ENCODE data around the gene ALDH3B2.
"Not testable (repeated sequence)": the region's sequence is repeated elsewhere in the genome, so short reads cannot be mapped to it uniquely, and the experiment has no call there.

Gene ALDH3B2

DNA sequence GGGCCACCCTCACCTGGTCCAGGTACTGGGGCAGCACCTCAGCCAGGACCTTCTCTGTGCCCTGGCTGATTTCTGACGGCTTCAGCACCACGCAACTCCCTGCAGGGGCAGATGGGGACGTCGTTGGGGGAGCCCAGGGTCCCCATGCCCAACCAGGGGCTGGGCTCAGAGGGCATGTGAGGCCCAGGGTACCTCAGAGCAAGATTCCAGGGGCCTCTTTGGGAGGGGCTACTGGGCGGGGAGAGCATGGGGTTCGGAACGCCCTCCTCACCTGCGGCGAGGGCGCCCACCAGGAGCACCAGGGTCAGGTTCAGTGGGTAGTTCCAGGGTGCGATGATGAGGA is 8.1 kb downstream of the ALDH3B2 start:
- Histone ChIP-seq H3K36me3 (ENCODE audit: insufficient read depth, low read depth, low read length) (no peaks in the 10 kb centered on the region), H3K4me3 (ENCODE audit: low read length) (no peak overlapping the region), H3K4me1 (ENCODE audit: insufficient read depth, low read length) (no peaks in the 10 kb centered on the region), H3K9me3 (ENCODE audit: insufficient read depth, low read depth, low read length) (no peaks in the 10 kb centered on the region), H3K27ac (ENCODE audit: low read length) (no peak overlapping the region), H3K27me3 (ENCODE audit: insufficient read depth, low read length) (no peaks in the 10 kb centered on the region), H3K9ac (ENCODE audit: low read depth, low read length) (no peak overlapping the region)

DNA sequence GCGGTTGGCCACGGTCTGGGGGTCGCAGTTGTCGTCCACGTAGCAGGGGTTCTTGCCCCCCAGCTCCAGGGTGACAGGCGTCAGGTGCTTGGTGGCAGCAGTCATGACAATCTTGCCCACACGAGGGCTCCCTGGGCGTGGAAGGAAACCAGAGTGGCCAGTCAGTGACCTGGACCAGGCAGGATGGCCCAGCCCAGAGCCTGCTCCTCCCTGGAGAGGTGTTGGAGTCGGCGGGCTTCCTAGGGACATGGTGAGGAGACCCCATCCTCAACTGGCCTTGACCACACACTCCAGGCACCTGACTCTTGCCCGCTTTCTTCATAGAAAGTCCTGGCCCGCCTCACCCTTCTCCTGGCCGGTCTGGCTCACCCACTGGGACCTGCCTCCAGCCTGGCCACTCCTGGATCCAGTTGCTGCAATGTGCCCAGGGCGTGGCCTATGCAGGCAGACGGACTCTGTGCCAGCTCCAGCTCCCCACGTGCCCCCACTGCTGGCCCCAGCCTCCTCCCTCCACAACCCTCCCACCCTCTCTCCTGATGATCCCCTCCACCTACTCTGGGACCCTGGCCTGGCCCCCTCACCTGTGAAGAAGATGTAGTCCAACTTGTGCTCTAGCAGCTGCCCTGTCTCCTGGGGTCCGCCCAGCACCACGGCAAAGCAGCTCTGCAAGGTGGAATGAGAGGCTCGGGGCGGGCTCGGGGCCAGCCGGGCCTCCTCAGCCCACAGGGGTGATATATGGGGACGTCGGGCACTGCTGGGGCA is 8.7 kb downstream of the ALDH3B2 start:
- H3K27ac ChIP-seq (ENCODE audit: low read length) = no peak overlapping the region

GRCh38 chr11:67664696-67665540 is 9.5 kb downstream of the ALDH3B2 start:
- no peaks in the 10 kb centered on the region for H3K27me3 ChIP-seq (ENCODE audit: insufficient read depth, low read length)
- H3K4me1 ChIP-seq (ENCODE audit: insufficient read depth, low read length) = no peaks in the 10 kb centered on the region
- H3K9ac ChIP-seq (ENCODE audit: low read depth, low read length) = no peak overlapping the region
- no peak overlapping the region for H3K4me3 ChIP-seq (ENCODE audit: low read length)
- H3K9me3 ChIP-seq (ENCODE audit: insufficient read depth, low read depth, low read length) = no peaks in the 10 kb centered on the region
- H3K27ac ChIP-seq (ENCODE audit: low read length) = no peak overlapping the region
- H3K36me3 ChIP-seq (ENCODE audit: insufficient read depth, low read depth, low read length) = no peaks in the 10 kb centered on the region

More for the DNA sequence above, 8.7 kb downstream of the ALDH3B2 start:
- no peaks in the 10 kb centered on the region for H3K9me3 ChIP-seq (ENCODE audit: insufficient read depth, low read depth, low read length)
- H3K4me3 ChIP-seq (ENCODE audit: low read length) = no peak overlapping the region
- no peaks in the 10 kb centered on the region for H3K4me1 ChIP-seq (ENCODE audit: insufficient read depth, low read length)
- H3K9ac ChIP-seq (ENCODE audit: low read depth, low read length) = no peak overlapping the region
- H3K36me3 ChIP-seq (ENCODE audit: insufficient read depth, low read depth, low read length) = no peaks in the 10 kb centered on the region
- no peaks in the 10 kb centered on the region for H3K27me3 ChIP-seq (ENCODE audit: insufficient read depth, low read length)

GRCh38 chr11:67664213-67664585 is 10.2 kb downstream of the ALDH3B2 start:
- Histone ChIP-seq H3K36me3 (ENCODE audit: insufficient read depth, low read depth, low read length) (no peaks in the 10 kb centered on the region), H3K4me1 (ENCODE audit: insufficient read depth, low read length) (no peaks in the 10 kb centered on the region), H3K4me3 (ENCODE audit: low read length) (no peak overlapping the region), H3K27me3 (ENCODE audit: insufficient read depth, low read length) (no peaks in the 10 kb centered on the region), H3K9ac (ENCODE audit: low read depth, low read length) (no peak overlapping the region), H3K9me3 (ENCODE audit: insufficient read depth, low read depth, low read length) (no peaks in the 10 kb centered on the region), H3K27ac (ENCODE audit: low read length) (no peak overlapping the region)

DNA sequence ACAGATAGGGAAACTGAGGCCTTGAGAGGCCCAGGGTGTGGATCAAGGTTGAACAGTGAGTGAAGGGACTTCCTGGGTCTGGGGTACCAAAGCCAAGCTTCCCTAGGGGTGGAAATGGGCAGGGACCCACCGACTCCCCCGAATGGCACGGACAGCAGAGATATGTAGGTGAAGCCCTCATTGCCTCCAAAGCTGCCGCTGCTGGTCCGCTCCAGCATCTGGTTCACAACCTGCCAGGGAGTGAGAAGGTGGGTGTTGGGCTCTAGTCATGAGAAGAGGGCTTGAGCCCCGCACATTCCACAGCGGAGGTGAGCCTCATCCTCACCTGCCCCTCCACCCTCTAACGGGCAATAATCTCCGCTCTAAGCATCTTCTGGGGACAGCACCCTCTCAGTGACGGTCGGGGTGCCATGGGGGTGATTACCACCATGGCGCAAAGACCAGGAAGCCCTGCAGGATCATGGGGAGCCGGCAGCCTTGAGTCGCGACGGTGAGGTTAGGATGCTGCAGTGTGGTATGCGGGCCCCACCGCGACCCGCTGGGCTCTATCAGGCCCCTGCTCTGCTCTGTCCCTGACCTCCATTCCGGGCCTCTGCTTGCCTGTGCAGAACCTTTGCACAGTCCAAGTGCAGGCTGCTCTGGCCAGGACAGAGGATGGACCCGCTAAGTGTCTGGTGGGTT is 10.8 kb downstream of the ALDH3B2 start:
- Histone ChIP-seq H3K36me3 (ENCODE audit: insufficient read depth, low read depth, low read length) (no peaks in the 10 kb centered on the region), H3K4me1 (ENCODE audit: insufficient read depth, low read length) (no peaks in the 10 kb centered on the region), H3K4me3 (ENCODE audit: low read length) (no peak overlapping the region), H3K9ac (ENCODE audit: low read depth, low read length) (no peak overlapping the region), H3K9me3 (ENCODE audit: insufficient read depth, low read depth, low read length) (no peaks in the 10 kb centered on the region), H3K27ac (ENCODE audit: low read length) (no peak overlapping the region), H3K27me3 (ENCODE audit: insufficient read depth, low read length) (no peaks in the 10 kb centered on the region)

DNA sequence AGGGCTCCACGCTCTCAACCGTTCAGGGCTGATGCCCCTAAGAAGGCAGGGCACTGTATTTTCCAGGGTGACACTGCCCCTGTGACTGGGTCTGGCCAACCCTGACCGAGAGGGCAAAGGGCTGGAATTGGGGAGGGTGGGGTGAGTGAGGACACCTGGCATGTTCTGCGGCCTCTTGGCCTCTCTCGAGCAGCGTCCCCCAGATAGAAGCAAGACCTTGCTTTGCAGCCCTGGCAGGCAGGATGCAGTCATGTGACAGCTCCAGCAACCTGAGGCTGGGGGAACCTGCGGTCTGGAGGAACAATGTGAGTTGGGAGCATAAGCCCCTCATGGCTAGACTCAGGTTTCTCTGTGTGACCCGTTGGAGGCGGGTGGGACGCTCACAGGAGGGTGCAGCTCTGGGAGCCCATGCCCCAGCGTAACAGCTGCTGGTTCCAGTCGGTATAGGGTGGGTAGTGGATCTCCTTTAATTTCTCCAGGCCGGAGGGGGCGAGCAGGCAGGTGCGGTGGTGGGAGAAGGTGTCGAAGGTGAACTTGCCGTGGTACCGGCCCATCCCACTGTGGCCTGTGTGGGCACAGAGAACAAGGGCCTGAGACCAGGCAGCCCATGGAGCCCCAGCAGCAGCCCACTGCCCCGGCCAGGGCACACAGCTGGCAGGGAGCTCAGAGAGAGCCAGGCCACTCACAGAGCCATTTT is 11.4 kb downstream of the ALDH3B2 start:
- Histone ChIP-seq H3K9ac (ENCODE audit: low read depth, low read length) (no peak overlapping the region), H3K9me3 (ENCODE audit: insufficient read depth, low read depth, low read length) (no peaks in the 10 kb centered on the region), H3K27me3 (ENCODE audit: insufficient read depth, low read length) (no peaks in the 10 kb centered on the region), H3K4me3 (ENCODE audit: low read length) (no peak overlapping the region), H3K27ac (ENCODE audit: low read length) (no peak overlapping the region), H3K4me1 (ENCODE audit: insufficient read depth, low read length) (no peaks in the 10 kb centered on the region), H3K36me3 (ENCODE audit: insufficient read depth, low read depth, low read length) (no peaks in the 10 kb centered on the region)

GRCh38 chr11:67662142-67662834 is 12.1 kb downstream of the ALDH3B2 start:
- H3K27ac ChIP-seq (ENCODE audit: low read length) = no peak overlapping the region
- H3K4me1 ChIP-seq (ENCODE audit: insufficient read depth, low read length) = no peaks in the 10 kb centered on the region
- no peak overlapping the region for H3K4me3 ChIP-seq (ENCODE audit: low read length)
- H3K27me3 ChIP-seq (ENCODE audit: insufficient read depth, low read length) = no peaks in the 10 kb centered on the region
- no peak overlapping the region for H3K9ac ChIP-seq (ENCODE audit: low read depth, low read length)
- H3K9me3 ChIP-seq (ENCODE audit: insufficient read depth, low read depth, low read length) = 0 out of 2 replicates have a peak, but pooled peaks cover 3% of the 10 kb centered on the region
- no peaks in the 10 kb centered on the region for H3K36me3 ChIP-seq (ENCODE audit: insufficient read depth, low read depth, low read length)

DNA sequence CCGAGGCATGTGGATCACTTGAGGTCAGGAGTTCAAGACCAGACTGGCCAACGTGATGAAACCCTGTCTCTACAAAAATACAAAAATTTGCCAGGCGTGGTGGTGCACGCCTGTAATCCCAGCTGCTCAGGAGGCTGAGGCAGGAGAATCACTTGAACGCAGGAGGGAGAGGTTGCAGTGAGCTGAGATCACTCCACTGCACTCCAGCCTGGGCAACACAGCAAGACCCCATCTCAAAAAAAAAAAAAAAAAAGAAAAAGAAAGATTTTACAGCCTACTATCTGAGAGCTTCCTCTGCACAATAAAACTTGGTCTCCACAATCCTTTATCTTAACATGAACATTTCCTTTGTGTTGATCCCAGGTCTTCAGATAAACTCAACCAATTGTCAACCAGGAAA is 13.7 kb downstream of the ALDH3B2 start:
- H3K27ac ChIP-seq (ENCODE audit: low read length); H3K4me3 ChIP-seq (ENCODE audit: low read length); H3K9ac ChIP-seq (ENCODE audit: low read depth, low read length); H3K27me3 ChIP-seq (ENCODE audit: insufficient read depth, low read length); H3K36me3 ChIP-seq (ENCODE audit: insufficient read depth, low read depth, low read length); H3K4me1 ChIP-seq (ENCODE audit: insufficient read depth, low read length): not testable (repeated sequence)
- H3K9me3 ChIP-seq (ENCODE audit: insufficient read depth, low read depth, low read length) = peaks cover 18% of the 10 kb centered on the region

- not testable (repeated sequence) for H3K36me3 ChIP-seq (ENCODE audit: insufficient read depth, low read depth, low read length); H3K27me3 ChIP-seq (ENCODE audit: insufficient read depth, low read length); H3K4me3 ChIP-seq (ENCODE audit: low read length); H3K9ac ChIP-seq (ENCODE audit: low read depth, low read length); H3K4me1 ChIP-seq (ENCODE audit: insufficient read depth, low read length); H3K27ac ChIP-seq (ENCODE audit: low read length)
- peaks cover 24% of the 10 kb centered on the region for H3K9me3 ChIP-seq (ENCODE audit: insufficient read depth, low read depth, low read length)
Observed at GRCh38 chr11:67659651-67660165, 14.7 kb downstream of the ALDH3B2 start.

DNA sequence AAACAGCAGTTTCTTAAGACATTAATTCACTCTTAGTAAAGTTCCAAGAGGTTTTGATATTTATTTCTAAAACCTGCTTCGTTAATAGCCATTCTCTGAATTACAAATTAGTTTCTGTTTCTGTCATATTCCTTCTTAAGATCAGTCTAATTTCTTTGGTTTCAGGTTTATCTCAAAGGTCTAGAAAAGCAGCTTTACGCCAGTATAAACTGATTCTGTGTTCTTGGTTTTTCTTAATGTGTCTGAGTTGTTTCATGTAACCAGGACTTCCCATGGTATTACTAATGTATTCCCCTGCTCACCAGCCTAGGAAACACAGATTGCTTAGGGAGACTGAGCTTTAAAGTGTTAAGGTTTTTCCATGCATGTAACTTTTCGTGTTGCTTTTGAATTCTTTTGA is 17.1 kb downstream of the ALDH3B2 start:
- H3K9me3 ChIP-seq (ENCODE audit: insufficient read depth, low read depth, low read length) = peaks cover 24% of the 10 kb centered on the region

More for the DNA sequence above, 17.1 kb downstream of the ALDH3B2 start:
- Histone ChIP-seq H3K4me3 (ENCODE audit: low read length) (no peak overlapping the region), H3K27me3 (ENCODE audit: insufficient read depth, low read length) (no peaks in the 10 kb centered on the region), H3K9ac (ENCODE audit: low read depth, low read length) (no peak overlapping the region), H3K27ac (ENCODE audit: low read length) (no peak overlapping the region), H3K36me3 (ENCODE audit: insufficient read depth, low read depth, low read length) (no peaks in the 10 kb centered on the region), H3K4me1 (ENCODE audit: insufficient read depth, low read length) (no peaks in the 10 kb centered on the region)
